Right lobe of liver (tissue), 6 donors: ENCODE data around the gene CFAP46. TPM values are rescaled to one million over a fixed set of nuclear protein-coding genes. Genes with fewer than 3 reads are reported as not detected.

Experiments
- ATAC-seq, 4 donors: fragments of 200-7000 bp; cut with Tn5 transposase; one replicate each; pipeline ENCODE4 v1.9.1; 2020; ENCODE audit warnings: mild to moderate bottlenecking in 4 of 4, moderate library complexity in 4 of 4
- DNase-seq, 3 donors: peaks; one replicate each; pipeline ENCODE4 v3.0.0-alpha.2; 2020
- H3K27ac ChIP-seq, 3 donors: fragments of 200-600 bp; one replicate each; pipeline ENCODE4 v1.8.0; 2022
- H3K27me3 ChIP-seq, 2 donors: fragments of 200-600 bp; one replicate each; pipeline ENCODE4 v1.8.0; 2022
- H3K36me3 ChIP-seq, 4 donors: fragments of 200-600 bp; sonication (generic) in 1 of 4; one replicate each; pipeline versions ENCODE4 v1.5.1 to v1.8.0; 2017 to 2022; ENCODE audit warnings: control low read depth in 1 of 4
- H3K4me1 ChIP-seq, 4 donors: fragments of 200-600 bp; sonication (generic) in 1 of 4; one replicate each; pipeline versions ENCODE4 v1.5.1 to v1.8.0; 2017 to 2022; ENCODE audit warnings: control low read depth in 1 of 4
- H3K4me3 ChIP-seq, 3 donors: fragments of 200-600 bp; one replicate each; pipeline ENCODE4 v1.8.0; 2022
- H3K9me3 ChIP-seq, 4 donors: fragments of 200-600 bp; sonication (generic) in 1 of 4; one replicate each; pipeline versions ENCODE4 v1.5.1 to v1.8.0; 2017 to 2022; ENCODE audit warnings: control low read depth in 1 of 4
- CTCF ChIP-seq, 4 donors: fragments of 200-600 bp in 3 of 4; fragments of 450-650 bp in 1 of 4; IDR thresholded peaks; one replicate each; pipeline versions ENCODE4 v1.5.1 to v1.8.0; 2016 to 2022; ENCODE audit warnings: antibody characterized with exemption in 4 of 4, mild to moderate bottlenecking in 2 of 4
- POLR2A ChIP-seq: fragments of 450-650 bp; IDR thresholded peaks from one replicate; pipeline ENCODE4 v1.6.1; 2017; ENCODE audit warnings: antibody characterized with exemption, mild to moderate bottlenecking
- WGBS: methylation state at CpG from one replicate; pipeline ENCODE4 v1.1.6; 2018; ENCODE audit warnings: low coverage, low lambda C conversion rate; ENCODE audit not compliant: insufficient coverage; ENCODE audit errors: missing lambda C conversion rate; 5-methylcytosine and 5-hydroxymethylcytosine counted together
- intact Hi-C, 2 donors: fragments of 100-400 bp; cut with DNase I; formaldehyde crosslinking; loops; one replicate each; pipeline versions ENCODE4 v1.11.2 to v1.14.1; 2022
- total RNA-seq, 6 experiments: library from RNA; depleted of rRNA in 2 of 6; stranded (reverse); fragments of >200 nt in 2 of 6; fragmentation: NEBNext Ultra II Directional in 3 of 6; extraction: Animal tissue kit (Norgen Biotek cat#: 25700) in 3 of 6; gene quantifications; one replicate each; pipeline versions ENCODE4 v1.1.0 to v1.2.4, GENCODE V29; 2016 to 2023
- donor health status: DM: no; HTN: yes; CAD: no.
- donor health status: DM: no; HTN: no; CAD: no.
- donor health status: DM: no; HTN: no; CAD: no.
- donor health status: DM: no; HTN: yes; CAD: no.
- donor health status: DM: no; HTN: yes; CAD: no.

CFAP46 gene
- total RNA-seq, 6 experiments from 2014 or later = 0.16 to 0.67 (median 0.32) TPM

- TF ChIP-seq CTCF (IDR thresholded peaks at IDR 0.05) (no peak), POLR2A (no peak)
- no peaks in the 10 kb centered on the region for H3K4me1 ChIP-seq
- H3K27me3 ChIP-seq = no peaks in the 10 kb centered on the region
- no peak overlapping the region for H3K27ac ChIP-seq
- 79% methylated on average over 7 of the region's 21 CpGs for WGBS
- intact Hi-C loops = no loop called here
- ATAC-seq (no peak), DNase-seq (no peak)
- H3K9me3 ChIP-seq = no peaks in the 10 kb centered on the region
- no peaks in the 10 kb centered on the region for H3K36me3 ChIP-seq
- H3K4me3 ChIP-seq = no peak overlapping the region
These were observed 103.9 kb downstream of the CFAP46 start for GRCh38 chr10:132838346-132838970.

DNA sequence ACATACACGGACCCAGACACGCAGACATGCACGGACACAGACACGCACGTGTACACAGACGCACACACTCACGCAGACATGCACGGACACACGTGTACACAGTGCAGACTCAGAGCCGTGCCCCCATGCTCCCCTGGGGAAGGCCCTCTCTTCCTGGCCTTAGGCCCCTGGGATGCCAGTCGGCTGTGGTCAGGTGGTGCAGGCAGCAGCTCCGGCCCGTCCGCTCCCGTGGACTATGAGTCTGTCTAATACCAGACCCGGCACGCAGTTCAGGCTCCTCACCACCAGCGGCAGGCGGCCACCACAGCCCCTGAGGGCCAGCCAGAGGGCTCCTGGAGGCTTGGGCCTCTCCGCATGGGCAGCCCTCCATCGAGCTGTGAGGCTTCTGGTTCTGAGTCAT lies 104.5 kb downstream of the CFAP46 start:
- no peaks in the 10 kb centered on the region for H3K9me3 ChIP-seq
- ATAC-seq (no peak), DNase-seq (no peak)
- intact Hi-C loops = no loop called here
- WGBS = 20% methylated on average over 1 of the region's 21 CpGs
- no peak overlapping the region for H3K4me3 ChIP-seq
- H3K4me1 ChIP-seq = no peaks in the 10 kb centered on the region
- H3K27me3 ChIP-seq = no peaks in the 10 kb centered on the region
- no peak overlapping the region for H3K27ac ChIP-seq
- no peak for TF ChIP-seq CTCF (IDR thresholded peaks at IDR 0.05)
- H3K36me3 ChIP-seq = no peaks in the 10 kb centered on the region

GRCh38 chr10:132836832-132837540 lies 105.4 kb downstream of the CFAP46 start:
- Histone ChIP-seq H3K27me3 (no peaks in the 10 kb centered on the region), H3K9me3 (no peaks in the 10 kb centered on the region), H3K4me1 (no peaks in the 10 kb centered on the region), H3K4me3 (no peak overlapping the region), H3K27ac (no peak overlapping the region), H3K36me3 (no peaks in the 10 kb centered on the region)
- DNase-seq = no peak
- WGBS = 24% methylated on average over 12 of the region's 34 CpGs
- intact Hi-C loops = no loop called here
- ATAC-seq = peak; percentile 48 to 69 (median 65)
- peak; percentile 68 to 97 (median 96) for TF ChIP-seq CTCF (IDR thresholded peaks at IDR 0.05)
- no peak for TF ChIP-seq POLR2A

GRCh38 chr10:132836248-132836831 lies 106.0 kb downstream of the CFAP46 start:
- H3K4me3 ChIP-seq = no peak overlapping the region
- intact Hi-C loops = no loop called here
- no peak for TF ChIP-seq POLR2A
- TF ChIP-seq CTCF (IDR thresholded peaks at IDR 0.05) = no peak
- DNase-seq (peak in 2 of 3 donors; percentile 78 to 87), ATAC-seq (peak; percentile 75 to 85 (median 82))
- 21% methylated on average over 10 of the region's 27 CpGs for WGBS
- H3K36me3 ChIP-seq = no peaks in the 10 kb centered on the region
- H3K27me3 ChIP-seq = no peaks in the 10 kb centered on the region
- no peaks in the 10 kb centered on the region for H3K9me3 ChIP-seq
- H3K27ac ChIP-seq = no peak overlapping the region
- no peaks in the 10 kb centered on the region for H3K4me1 ChIP-seq
